Measurements from ENCODE around the gene HOXA3.
A peak's percentile ranks its signal among the peaks of the same experiment; 100 is the strongest.

HOXA3 gene

DNA sequence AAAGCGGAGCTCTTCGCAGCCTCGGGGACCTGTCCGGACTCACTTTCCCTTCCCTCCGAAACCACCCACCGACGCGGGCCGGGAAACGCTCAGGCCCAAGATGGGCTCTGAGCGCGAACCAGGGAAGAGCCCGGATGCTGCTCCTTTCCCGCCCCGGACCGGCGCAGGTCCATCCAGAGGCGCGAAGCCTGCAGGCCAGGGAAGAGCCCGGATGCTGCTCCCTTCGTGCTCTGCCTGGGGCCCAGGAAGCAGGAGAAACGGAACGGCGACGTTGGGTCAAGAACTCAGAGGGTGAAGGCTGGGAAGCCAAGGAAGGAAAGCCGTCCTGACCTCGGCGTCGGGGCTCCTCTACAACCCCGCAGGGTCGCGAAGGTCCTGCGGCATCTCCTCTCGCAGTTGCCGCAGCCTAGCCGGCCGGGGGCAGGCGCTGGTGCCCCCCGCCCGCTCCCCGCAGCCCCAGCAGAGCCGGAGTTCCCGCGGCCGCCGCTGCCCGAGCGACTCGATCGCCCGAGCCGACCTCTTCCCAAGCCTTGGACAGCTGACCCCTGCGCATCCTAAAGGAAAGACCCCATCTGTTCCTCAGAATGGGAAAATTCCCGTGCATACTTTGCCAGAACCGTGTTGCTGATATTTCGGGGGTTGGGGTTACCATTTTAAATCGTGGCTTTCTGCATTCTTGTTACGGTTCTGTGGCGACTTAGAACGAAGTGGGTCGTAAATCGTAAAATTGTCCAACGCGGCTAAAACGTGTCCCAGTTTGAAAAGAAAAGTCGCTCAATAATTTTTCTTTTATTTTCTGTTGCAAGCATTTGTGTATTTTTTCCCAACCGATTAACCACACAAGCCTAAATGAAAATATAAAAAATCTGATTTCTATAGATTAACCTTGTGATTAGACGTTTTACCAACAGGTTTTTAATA lies 64.1 kb downstream of the HOXA3 start:
- no peak for DNase-seq (ENCODE audit: low spot score)

DNA sequence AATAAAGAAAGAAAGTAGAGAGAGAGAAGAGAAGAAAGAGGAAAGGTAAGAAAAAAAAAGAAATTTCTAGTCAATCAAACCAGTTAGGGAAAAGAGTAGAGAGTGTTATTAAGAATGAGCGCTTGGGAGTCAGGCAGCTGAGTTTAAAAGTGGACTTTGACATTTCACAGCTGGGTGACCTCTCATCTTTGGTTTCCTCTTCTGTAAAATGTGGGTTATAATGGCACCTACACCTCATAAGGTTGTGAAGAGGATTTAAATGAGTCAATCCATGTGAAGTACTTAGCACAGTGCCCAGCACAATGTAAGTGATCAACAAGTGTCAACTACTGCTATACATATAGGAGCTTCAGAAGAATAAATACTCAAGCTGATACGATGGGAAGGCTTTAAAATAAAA lies 68.7 kb downstream of the HOXA3 start:
- no peak for DNase-seq (ENCODE audit: low spot score)

DNA sequence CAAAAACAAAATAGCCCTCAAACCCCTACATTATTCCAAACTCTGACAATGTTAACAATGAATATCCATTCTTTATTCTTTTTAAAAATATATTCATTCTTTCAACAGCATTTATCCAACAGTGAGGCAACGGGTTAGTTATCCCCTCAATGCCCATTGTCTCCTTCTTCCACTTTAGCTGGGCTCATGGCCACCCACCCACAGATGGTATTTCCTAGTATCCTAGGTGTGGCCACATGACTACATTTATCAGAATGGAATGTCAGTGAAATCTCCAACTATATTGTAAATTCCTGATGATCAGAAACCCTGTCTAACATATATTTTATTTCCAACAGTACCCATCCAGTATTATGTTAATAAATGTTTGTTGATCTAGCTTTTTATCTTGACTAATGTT lies 70.2 kb downstream of the HOXA3 start:
- peak; percentile 63 for DNase-seq (ENCODE audit: low spot score)

DNA sequence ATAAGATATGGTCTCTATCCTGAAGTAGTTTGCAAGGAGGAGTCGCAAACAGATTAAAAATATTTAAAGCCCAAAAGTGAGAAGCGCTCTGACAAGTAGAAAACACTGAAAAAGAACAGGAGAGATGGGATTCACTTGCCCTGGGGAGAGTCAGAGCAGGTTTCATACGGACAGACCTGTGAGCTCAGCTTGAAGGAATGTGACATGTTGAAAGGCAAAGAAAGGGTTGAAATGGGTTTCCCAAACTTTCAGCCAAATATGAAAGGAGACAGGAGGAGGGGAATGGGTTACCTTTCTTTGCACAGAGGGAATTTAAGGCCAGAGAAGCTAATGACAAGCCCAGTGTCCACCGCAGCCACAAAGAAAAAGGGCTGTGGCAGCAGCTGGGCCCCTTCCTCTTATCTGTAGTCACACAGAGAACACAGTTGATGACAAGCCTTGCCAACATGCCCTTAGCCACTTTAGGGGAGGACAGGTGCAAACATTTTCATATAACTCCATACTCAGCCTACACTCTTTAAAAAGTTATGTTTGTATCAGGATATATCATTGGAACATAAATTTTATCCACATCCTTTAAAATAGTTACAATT lies 71.4 kb downstream of the HOXA3 start:
- DNase-seq (ENCODE audit: low spot score) = peak; percentile 74

DNA sequence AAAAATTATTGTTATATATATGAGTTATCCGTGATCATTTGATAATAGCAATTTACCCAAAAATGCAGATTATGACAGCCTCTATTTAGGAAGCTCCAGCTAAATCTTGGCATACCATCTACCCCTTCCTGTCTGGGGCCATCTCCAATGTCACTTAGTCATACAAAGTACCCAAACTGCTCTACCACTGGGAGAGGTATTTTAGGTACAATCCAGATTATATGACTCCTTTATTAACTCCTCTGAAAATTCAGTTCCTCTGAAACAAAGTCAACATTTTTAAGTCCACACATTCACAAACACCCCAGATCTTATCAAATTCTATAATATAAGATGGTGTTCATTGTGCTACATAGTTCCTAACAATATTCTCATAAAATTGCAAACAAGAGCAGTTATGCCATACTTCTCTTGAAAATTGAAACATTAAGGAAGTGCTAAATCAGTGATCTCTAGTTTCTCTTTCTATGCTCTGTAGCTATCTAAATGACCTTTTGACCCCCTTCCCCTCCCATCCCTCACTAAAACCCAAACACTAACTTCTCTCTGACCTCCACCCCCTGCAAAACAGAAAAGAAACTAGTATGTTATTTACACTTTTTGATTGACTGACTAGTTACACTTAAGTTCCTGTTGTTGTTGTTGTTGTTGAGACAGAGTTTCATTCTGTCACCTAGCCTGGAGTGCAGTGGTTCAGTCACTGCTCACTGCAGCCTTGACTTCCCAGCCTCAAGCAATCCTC lies 73.0 kb downstream of the HOXA3 start:
- no peak for DNase-seq (ENCODE audit: low spot score)

DNA sequence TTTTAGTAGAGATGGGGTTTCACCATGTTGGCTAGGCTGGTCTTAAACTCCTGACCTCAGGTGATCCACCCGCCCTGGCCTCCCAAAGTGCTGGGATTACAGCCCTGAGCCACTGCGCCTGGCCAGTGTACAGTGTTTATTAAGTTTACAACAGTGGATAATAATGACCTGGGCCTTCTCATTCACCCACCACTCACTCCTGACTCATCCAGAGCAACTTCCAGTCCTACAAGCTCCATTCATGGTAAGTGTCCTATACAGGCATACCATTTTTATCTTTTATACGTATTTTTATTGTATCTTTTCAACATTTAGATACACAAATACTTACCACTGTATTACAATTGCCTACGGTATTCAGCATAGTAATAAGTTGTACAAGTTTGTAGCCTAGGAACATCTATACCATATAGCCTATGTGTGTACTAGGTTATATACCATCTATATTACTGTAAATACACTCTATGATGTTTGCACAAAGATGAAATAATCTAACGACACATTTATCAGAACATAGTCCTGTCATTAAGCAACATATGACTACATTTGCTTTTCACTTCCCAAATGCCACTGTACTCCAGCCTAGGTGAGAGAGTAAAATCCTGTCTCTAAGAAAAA lies 73.7 kb downstream of the HOXA3 start:
- no peak for DNase-seq (ENCODE audit: low spot score)

DNA sequence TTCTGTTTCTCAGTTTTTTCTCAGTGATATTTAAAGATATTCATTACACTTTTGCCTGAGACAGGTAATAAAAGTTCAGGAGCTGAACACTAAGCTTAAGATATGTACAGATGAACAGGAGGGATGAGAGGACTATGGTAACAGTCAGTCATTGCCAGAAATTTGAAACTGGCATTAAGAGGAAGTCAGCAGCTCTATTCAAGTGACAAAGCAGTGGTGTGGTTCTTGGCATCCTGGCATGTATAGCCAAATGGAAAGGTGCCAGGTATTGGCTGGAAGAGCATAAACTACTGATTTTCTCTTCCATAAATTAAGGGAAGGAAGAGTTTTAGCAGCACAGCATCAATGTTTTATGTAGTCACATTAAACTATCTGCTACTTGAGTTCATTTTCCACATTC lies 79.3 kb downstream of the HOXA3 start:
- no peak for DNase-seq (ENCODE audit: low spot score)

DNA sequence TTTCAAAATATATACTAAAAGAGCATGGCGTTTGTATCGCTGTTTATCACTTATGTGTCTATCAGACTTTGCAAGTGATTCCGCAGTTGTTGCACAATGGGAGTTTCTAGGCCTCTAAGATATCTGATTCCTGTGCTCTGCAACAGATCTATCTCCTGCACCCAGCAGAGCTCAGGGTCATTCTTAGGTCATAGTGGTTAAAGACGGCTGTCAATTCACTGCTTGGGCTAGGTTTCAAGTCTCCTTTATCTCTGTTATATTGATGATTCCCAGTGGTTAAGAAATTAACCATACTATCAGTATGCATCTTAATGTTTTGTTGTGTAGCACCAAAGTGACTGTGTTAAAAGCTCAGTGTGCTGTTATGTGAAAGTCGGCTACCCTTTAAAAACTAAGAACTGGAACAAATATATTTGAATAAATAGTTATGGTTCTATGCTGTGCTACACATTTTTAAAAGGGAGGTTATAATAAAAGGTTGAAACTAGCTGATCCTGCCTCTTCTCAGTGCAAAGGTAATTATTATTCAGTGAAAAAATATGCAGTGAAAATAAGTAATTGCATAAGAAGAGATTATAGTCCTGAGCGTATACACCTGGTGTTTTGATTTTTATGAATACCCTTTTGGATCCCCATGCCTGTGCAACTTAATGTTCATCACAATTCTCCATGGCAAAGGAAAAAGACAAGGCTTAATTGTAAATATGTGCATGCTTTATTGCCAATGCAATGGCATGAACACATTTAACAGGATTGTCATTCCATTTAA lies 80.6 kb downstream of the HOXA3 start:
- no peak for DNase-seq (ENCODE audit: low spot score)

DNA sequence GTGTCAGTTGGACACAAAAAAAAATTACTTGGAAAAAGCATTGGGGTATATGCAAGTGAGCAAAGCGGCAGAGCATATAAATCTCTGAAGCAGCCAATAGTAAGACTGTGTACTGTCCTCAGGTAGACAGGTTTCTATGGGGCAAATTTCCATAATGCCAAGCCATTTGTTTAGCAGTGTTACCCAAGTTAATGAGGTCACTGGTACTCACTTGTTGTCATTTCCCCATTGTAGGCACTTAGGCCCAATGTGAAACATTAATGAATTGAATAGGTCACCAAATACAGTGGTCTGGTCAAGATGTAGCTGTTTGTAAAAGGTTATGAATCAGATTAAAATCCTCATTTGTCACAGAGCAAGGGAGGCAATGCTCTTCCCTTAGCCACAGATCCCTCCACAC lies 84.1 kb downstream of the HOXA3 start:
- DNase-seq (ENCODE audit: low spot score) = peak; percentile 74

DNA sequence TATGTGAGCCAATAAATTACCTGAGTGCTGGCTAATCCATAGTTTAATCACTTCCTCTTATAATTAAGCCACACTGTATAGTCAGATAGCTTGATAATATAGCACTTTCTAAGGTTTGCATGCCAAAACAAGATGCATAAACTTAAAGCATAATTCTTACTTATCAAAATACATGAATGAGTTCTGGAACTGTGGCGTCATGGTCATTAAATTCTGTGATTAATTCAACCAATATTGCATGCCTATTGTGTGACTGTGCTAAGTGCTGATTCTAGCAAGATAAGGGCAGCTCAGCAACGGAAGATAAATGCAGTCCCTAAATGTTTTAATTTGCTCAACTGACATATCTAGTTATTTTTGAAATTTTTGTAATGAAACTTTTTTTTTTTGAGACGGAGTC lies 86.2 kb downstream of the HOXA3 start:
- DNase-seq (ENCODE audit: low spot score) = peak; percentile 60

DNA sequence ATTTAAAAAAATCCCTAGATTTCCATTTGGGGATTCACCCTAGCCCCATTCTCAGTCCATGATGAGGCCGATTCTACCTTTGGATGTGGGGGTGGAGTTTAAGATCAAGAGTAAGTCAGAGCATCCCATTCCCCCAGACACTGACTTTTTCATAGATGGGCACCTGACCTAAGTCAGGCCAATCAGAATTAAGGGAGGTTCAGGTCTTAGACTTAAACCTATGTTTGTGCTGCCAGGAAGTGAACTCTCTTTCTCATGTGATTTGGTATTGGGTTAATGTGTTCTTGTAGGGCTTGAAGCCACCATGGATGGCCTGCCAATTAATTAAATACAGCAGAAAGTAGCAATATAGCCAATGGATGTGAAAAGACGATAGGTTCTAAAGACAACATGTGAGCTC lies 86.7 kb downstream of the HOXA3 start:
- no peak for DNase-seq (ENCODE audit: low spot score)

DNA sequence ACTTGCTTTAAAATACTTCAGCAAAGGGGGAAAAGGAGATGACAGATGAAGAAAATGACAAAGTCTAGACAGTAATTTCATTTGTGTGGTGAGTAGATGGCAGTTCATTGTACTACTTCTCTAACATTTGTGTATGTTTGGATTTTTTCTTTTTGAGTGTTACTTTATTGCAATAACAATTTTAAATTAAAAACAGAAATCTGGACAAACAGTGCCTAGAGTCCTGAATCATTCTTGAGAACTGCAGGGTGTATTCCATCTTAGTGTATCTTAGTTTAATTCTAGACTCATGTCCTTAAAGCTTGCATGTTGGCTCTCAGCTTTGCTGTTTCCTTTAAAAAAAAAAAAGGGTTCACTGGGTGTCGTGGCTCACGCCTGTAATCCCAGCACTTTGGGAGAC lies 87.7 kb downstream of the HOXA3 start:
- no peak for DNase-seq (ENCODE audit: low spot score)

DNA sequence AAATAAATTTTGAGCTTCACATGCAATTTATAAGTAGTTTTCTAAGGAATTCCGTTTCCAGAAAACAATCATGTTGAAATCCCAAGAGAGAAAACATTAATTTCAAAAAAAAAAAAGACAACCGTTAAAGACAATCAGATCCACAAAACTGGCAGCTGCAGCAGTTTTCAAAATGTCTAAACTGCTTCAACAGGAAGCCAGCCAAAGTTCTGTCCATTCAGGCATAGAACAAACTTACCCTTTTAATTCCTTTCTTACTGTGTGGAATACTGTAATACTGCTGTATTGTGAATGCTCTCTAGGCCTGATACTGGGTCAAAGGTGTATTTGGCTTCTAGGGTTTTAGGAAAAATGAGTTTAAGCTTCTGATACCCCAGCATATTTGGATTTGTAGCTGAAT lies 88.2 kb downstream of the HOXA3 start:
- DNase-seq (ENCODE audit: low spot score) = peak; percentile 39

DNA sequence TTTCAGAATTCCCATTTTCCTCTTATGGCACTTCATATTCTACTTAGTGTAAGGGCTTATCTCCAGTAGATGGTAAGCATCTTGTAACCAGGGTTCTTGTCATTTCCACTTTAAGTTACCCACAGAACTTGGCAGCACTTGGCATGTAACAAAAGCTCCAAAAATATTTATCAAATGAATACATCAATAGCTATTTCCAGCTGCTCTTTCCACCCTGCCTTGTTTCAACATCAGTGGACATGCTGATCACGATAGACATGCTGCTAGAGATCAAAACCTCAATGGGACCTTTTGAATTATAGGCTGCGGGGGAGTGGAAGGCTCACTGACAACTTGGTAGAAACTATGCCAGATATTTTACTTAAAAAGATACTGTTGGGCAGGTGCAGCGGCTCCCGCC lies 89.4 kb downstream of the HOXA3 start:
- DNase-seq (ENCODE audit: low spot score) = no peak
